ENCODE measurements around the gene PROSER1.
A peak's percentile ranks its signal among the peaks of the same experiment; 100 is the strongest.
"Not testable (repeated sequence)": the region's sequence is repeated elsewhere in the genome, so short reads cannot be mapped to it uniquely, and the experiment has no call there.

PROSER1 gene

GRCh38 chr13:39037880-39038568, at the start of gene PROSER1, which contains the start of gene NHLRC3:
Gene PROSER1, minus strand, starts transcription at chr13:39038089. Its CDS starts 847 bp downstream, at chr13:39037242.
Gene NHLRC3, plus strand, starts transcription at chr13:39038456. Its CDS starts 184 bp downstream, at chr13:39038640.
- peak; percentile 83 to 95 for DNase-seq

GRCh38 chr13:39086251-39086945, 48.5 kb upstream of the PROSER1 start:
- not testable (repeated sequence) for DNase-seq

- DNase-seq = no peak
These were observed 36.1 kb upstream of the PROSER1 start for GRCh38 chr13:39073983-39074382.

- no peak for DNase-seq
These were observed 35.0 kb upstream of the PROSER1 start for GRCh38 chr13:39072842-39073241.

GRCh38 chr13:39062004-39062403, 24.1 kb upstream of the PROSER1 start:
- DNase-seq = no peak

- DNase-seq = no peak
These were observed 20.2 kb upstream of the PROSER1 start for GRCh38 chr13:39058040-39058439.

GRCh38 chr13:39056018-39056417, 18.1 kb upstream of the PROSER1 start:
- DNase-seq = no peak

GRCh38 chr13:39054112-39054511, 16.2 kb upstream of the PROSER1 start:
- no peak for DNase-seq

- DNase-seq = no peak
These were observed 15.1 kb upstream of the PROSER1 start for GRCh38 chr13:39052944-39053343.

GRCh38 chr13:39051157-39051556, 13.3 kb upstream of the PROSER1 start:
- DNase-seq = no peak

GRCh38 chr13:39049274-39049673, 11.4 kb upstream of the PROSER1 start:
- DNase-seq = no peak

- DNase-seq = no peak
These were observed 10.9 kb upstream of the PROSER1 start for GRCh38 chr13:39048806-39049205.

GRCh38 chr13:39047560-39047959, 9.7 kb upstream of the PROSER1 start:
- DNase-seq = no peak

- no peak for DNase-seq
These were observed 6.6 kb upstream of the PROSER1 start for GRCh38 chr13:39044536-39044935.

- DNase-seq = no peak
These were observed 2.3 kb upstream of the PROSER1 start for GRCh38 chr13:39040206-39040605.

- no peak for DNase-seq
These were observed 1.2 kb upstream of the PROSER1 start for GRCh38 chr13:39039041-39039440.

- DNase-seq = no peak
These were observed 711 bp upstream of the PROSER1 start for GRCh38 chr13:39038569-39039030.

- peak; percentile 68 to 75 for DNase-seq
These were observed 444 bp downstream of the PROSER1 start for GRCh38 chr13:39037410-39037879.

- DNase-seq = no peak
These were observed 1.7 kb downstream of the PROSER1 start for GRCh38 chr13:39036212-39036611.

GRCh38 chr13:39035799-39036198, 2.1 kb downstream of the PROSER1 start:
- no peak for DNase-seq

- DNase-seq = no peak
These were observed 2.7 kb downstream of the PROSER1 start for GRCh38 chr13:39035204-39035603.

- DNase-seq = no peak
These were observed 3.8 kb downstream of the PROSER1 start for GRCh38 chr13:39034085-39034484.

GRCh38 chr13:39032150-39032549, 5.7 kb downstream of the PROSER1 start:
- DNase-seq = no peak

- no peak for DNase-seq
These were observed 12.5 kb downstream of the PROSER1 start for GRCh38 chr13:39025433-39025839.
